HS-27A (cell line): ENCODE results near the gene TCP1.
"Not testable (repeated sequence)": the region's sequence is repeated elsewhere in the genome, so short reads cannot be mapped to it uniquely, and the experiment has no call there.

ENCODE experiments used
- DNase-seq: peaks from one replicate; pipeline ENCODE4 v3.0.0-alpha.2; 2012; ENCODE audit warnings: low read depth, missing footprints

TCP1 gene

GRCh38 chr6:159739341-159739740 lies 50.1 kb downstream of the TCP1 start:
- no peak for DNase-seq

- DNase-seq = no peak
Observed at GRCh38 chr6:159736908-159737307, 52.5 kb downstream of the TCP1 start.

GRCh38 chr6:159733395-159733794 lies 56.0 kb downstream of the TCP1 start:
- DNase-seq = not testable (repeated sequence)

- DNase-seq = not testable (repeated sequence)
Observed at GRCh38 chr6:159732550-159732949, 56.9 kb downstream of the TCP1 start.

GRCh38 chr6:159730332-159730676 lies 59.1 kb downstream of the TCP1 start:
- no peak for DNase-seq

GRCh38 chr6:159729598-159730331 lies 59.6 kb downstream of the TCP1 start:
- no peak for DNase-seq

GRCh38 chr6:159728531-159728964 lies 60.9 kb downstream of the TCP1 start:
- DNase-seq = no peak
